Daoy (cell line): Measurements from ENCODE around the gene CSAG2. TPM values are rescaled to one million over a fixed set of nuclear protein-coding genes. Genes with fewer than 3 reads are reported as not detected.

Source experiments
- DNase-seq: peaks from one replicate; pipeline ENCODE4 v3.0.0-alpha.2; 2015; ENCODE audit warnings: low read depth
- total RNA-seq: library from RNA; depleted of rRNA; stranded (reverse); fragments of >200 nt; shearing (Covaris generic); gene quantifications from 2 replicates; pipeline ENCODE4 v1.2.3, GENCODE V29; 2014; rRNA removed

Gene CSAG2
- total RNA-seq, 1 experiment from 2014 or later, result not detected

DNA sequence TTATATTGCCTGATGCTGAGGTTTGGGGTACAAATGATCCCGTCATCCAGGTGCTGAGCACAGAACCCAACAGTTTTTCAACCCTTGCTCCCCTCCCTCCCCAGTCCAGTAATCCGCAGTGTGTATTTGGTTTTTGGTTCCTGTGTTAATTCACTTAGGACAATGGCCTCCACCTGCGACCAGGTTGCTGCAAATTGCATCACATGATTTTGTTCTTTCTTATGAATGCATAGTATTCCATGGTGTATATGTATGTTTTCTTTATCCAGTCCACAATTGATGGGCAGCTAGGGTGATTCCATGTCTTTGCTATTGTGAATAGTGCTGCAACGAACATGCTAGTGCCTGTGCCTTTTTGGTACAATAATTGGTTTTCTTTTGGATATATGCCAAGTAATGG is 46.0 kb downstream of the CSAG2 start:
- no peak for DNase-seq

DNA sequence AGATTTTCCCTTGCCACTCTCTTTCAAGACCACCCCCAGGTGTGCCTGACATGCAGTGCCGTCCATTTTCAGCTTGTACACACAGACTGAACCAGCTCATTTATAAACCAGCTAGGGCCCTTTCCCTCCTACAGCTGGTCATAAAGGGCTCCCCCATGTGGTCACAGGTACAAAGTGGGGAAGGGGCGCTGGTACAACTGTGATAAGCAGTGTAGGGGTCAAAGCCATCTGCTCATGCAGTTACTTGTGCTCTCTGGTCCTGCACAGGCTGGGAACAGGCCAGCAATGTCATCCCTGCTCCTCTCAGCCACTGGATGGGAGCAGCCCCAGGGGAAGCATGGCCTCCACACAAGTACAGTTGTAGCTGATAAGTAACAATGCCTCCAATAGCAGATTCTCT is 50.8 kb downstream of the CSAG2 start:
- no peak for DNase-seq

Other genes starting within 250 kb of the CSAG2 start
- 0.63 and 1.3 TPM in 2 replicates for gene GABRQ, start 71.4 kb downstream of the CSAG2 start, total RNA-seq
- 116 and 128 TPM in 2 replicates for gene MAGEA3, start 10.5 kb downstream of the CSAG2 start, total RNA-seq
- 45.1 and 48.6 TPM in 2 replicates for gene MAGEA2B, start 5.4 kb upstream of the CSAG2 start, total RNA-seq
- 12.9 and 20.9 TPM in 2 replicates for gene CSAG1, start 24.4 kb upstream of the CSAG2 start, total RNA-seq
- gene MAGEA12, start 24.5 kb upstream of the CSAG2 start, total RNA-seq, result 53.0 and 60.6 TPM in 2 replicates
- 7.7 and 14.8 TPM in 2 replicates for gene MAGEA2, start 44.6 kb upstream of the CSAG2 start, total RNA-seq
- 0.21 and 2.2 TPM in 2 replicates for gene CSAG3, start 49.9 kb upstream of the CSAG2 start, total RNA-seq
- 115 and 118 TPM in 2 replicates for gene MAGEA6, start 60.4 kb upstream of the CSAG2 start, total RNA-seq
- 38.2 and 45.0 TPM in 2 replicates for gene CETN2, start 121.5 kb upstream of the CSAG2 start, total RNA-seq
- 11.5 TPM in 2 replicates for gene NSDHL, start 121.8 kb upstream of the CSAG2 start, total RNA-seq
- gene ZNF185, start 188.8 kb upstream of the CSAG2 start, total RNA-seq, result 3.6 and 4.0 TPM in 2 replicates